Progenitor cell of endocrine pancreas (in vitro differentiated cells): ENCODE results near the gene SPTBN1. TPM values are rescaled to one million over a fixed set of nuclear protein-coding genes. Genes with fewer than 3 reads are reported as not detected.

Experiments used
- DNase-seq: peaks from one replicate; pipeline ENCODE4 v3.0.0; 2021; ENCODE audit warnings: low spot score; ENCODE audit not compliant: unreplicated experiment
- H3K27ac Mint-ChIP-seq: 2 replicates; pipeline ENCODE4 v1.8.0; 2021; ENCODE audit warnings: mild to moderate bottlenecking, moderate library complexity, mixed read lengths
- H3K27me3 Mint-ChIP-seq: 2 replicates; pipeline ENCODE4 v1.8.0; 2021; ENCODE audit warnings: mixed read lengths
- H3K36me3 Mint-ChIP-seq: 2 replicates; pipeline ENCODE4 v1.8.0; 2022; ENCODE audit warnings: mixed read lengths; ENCODE audit not compliant: insufficient read depth
- H3K4me1 Mint-ChIP-seq: 2 replicates; pipeline ENCODE4 v1.8.0; 2021; ENCODE audit warnings: low read depth, mixed read lengths
- H3K4me3 Mint-ChIP-seq: 2 replicates; pipeline ENCODE4 v1.8.0; 2021; ENCODE audit warnings: low read depth, mild to moderate bottlenecking, moderate library complexity, mixed read lengths
- H3K9me3 Mint-ChIP-seq: 2 replicates; pipeline ENCODE4 v1.8.0; 2021; ENCODE audit warnings: low read depth, mixed read lengths
- CTCF ChIP-seq: fragments of 200-600 bp; sonication (generic); IDR thresholded peaks from one replicate; pipeline ENCODE4 v1.5.0; 2021; ENCODE audit warnings: antibody characterized with exemption, mild to moderate bottlenecking; ENCODE audit not compliant: unreplicated experiment
- total RNA-seq: library from RNA; stranded (reverse); gene quantifications from 2 replicates; pipeline ENCODE4 v1.2.1, GENCODE V29; 2021

SPTBN1 gene
- total RNA-seq, 1 donor from 2014 or later, result 287 TPM

DNA sequence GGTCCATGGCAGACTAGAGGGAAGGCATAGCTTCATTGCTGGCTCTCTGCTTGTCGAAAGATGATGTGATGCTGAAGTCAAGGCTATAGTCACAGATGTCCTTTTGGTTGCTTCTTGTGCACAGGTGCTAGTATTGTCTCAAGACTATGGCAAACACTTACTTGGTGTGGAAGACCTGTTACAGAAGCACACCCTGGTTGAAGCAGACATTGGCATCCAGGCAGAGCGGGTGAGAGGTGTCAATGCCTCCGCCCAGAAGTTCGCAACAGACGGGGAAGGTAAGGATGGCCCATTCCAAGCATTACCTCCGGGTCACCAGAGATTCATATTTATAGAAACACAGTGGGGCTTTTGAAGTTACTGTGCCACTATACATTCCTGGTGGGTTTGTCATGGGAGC, 171.8 kb downstream of the SPTBN1 start:
- TF ChIP-seq CTCF, result no peak
- Mint-ChIP-seq H3K27ac (peak overlapping the region; percentile 39), H3K4me3 (no peak overlapping the region), H3K27me3 (no peaks in the 10 kb centered on the region), H3K9me3 (no peaks in the 10 kb centered on the region), H3K4me1 (peaks cover 4% of the 10 kb centered on the region), H3K36me3 (peaks cover 50% of the 10 kb centered on the region)
- no peak for DNase-seq

- Mint-ChIP-seq H3K4me1 (peaks cover 4% of the 10 kb centered on the region), H3K27me3 (no peaks in the 10 kb centered on the region), H3K9me3 (no peaks in the 10 kb centered on the region), H3K36me3 (peaks cover 48% of the 10 kb centered on the region), H3K4me3 (no peak overlapping the region), H3K27ac (no peak overlapping the region)
- no peak for TF ChIP-seq CTCF
- DNase-seq, result no peak
Measured at GRCh38 chr2:54628418-54628817, 172.3 kb downstream of the SPTBN1 start.

DNA sequence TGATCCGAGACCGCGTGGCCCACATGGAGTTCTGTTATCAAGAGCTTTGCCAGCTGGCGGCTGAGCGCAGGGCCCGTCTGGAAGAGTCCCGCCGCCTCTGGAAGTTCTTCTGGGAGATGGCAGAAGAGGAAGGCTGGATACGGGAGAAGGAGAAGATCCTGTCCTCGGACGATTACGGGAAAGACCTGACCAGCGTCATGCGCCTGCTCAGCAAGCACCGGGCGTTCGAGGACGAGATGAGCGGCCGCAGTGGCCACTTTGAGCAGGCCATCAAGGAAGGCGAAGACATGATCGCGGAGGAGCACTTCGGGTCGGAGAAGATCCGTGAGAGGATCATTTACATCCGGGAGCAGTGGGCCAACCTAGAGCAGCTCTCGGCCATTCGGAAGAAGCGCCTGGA, 172.8 kb downstream of the SPTBN1 start:
- peak overlapping the region; percentile 92 for H3K27ac Mint-ChIP-seq
- DNase-seq, result no peak
- H3K36me3 Mint-ChIP-seq, result peaks cover 46% of the 10 kb centered on the region
- H3K4me1 Mint-ChIP-seq, result peaks cover 4% of the 10 kb centered on the region
- H3K4me3 Mint-ChIP-seq, result no peak overlapping the region
- no peaks in the 10 kb centered on the region for H3K27me3 Mint-ChIP-seq
- no peak for TF ChIP-seq CTCF
- H3K9me3 Mint-ChIP-seq, result no peaks in the 10 kb centered on the region

GRCh38 chr2:54629390-54629789, 173.3 kb downstream of the SPTBN1 start:
- no peak overlapping the region for H3K27ac Mint-ChIP-seq
- DNase-seq, result no peak
- H3K9me3 Mint-ChIP-seq, result no peaks in the 10 kb centered on the region
- peaks cover 45% of the 10 kb centered on the region for H3K36me3 Mint-ChIP-seq
- H3K4me3 Mint-ChIP-seq, result no peak overlapping the region
- H3K27me3 Mint-ChIP-seq, result no peaks in the 10 kb centered on the region
- TF ChIP-seq CTCF, result no peak
- H3K4me1 Mint-ChIP-seq, result peaks cover 4% of the 10 kb centered on the region

GRCh38 chr2:54629914-54630857, 174.1 kb downstream of the SPTBN1 start:
- Mint-ChIP-seq H3K36me3 (peaks cover 41% of the 10 kb centered on the region), H3K27me3 (no peaks in the 10 kb centered on the region), H3K9me3 (no peaks in the 10 kb centered on the region), H3K27ac (peak overlapping the region; percentile 84), H3K4me3 (no peak overlapping the region), H3K4me1 (peaks cover 4% of the 10 kb centered on the region)
- DNase-seq, result no peak
- no peak for TF ChIP-seq CTCF
